Stimulated activated CD4-positive, alpha-beta T cell treated with anti-CD3 and anti-CD28 coated beads, Interleukin-4, amount 100 ng/mL, for 48 hours (primary cell): ENCODE measurements around the gene PTBP3.
A peak's percentile ranks its signal among the peaks of the same experiment; 100 is the strongest.
"Not testable (repeated sequence)": the region's sequence is repeated elsewhere in the genome, so short reads cannot be mapped to it uniquely, and the experiment has no call there.

Experiments used
- DNase-seq, 2 donors: peaks; one replicate each; pipeline ENCODE4 v3.0.0-alpha.2; 2020; ENCODE audit warnings: low read depth in 2 of 2

Gene PTBP3

DNA sequence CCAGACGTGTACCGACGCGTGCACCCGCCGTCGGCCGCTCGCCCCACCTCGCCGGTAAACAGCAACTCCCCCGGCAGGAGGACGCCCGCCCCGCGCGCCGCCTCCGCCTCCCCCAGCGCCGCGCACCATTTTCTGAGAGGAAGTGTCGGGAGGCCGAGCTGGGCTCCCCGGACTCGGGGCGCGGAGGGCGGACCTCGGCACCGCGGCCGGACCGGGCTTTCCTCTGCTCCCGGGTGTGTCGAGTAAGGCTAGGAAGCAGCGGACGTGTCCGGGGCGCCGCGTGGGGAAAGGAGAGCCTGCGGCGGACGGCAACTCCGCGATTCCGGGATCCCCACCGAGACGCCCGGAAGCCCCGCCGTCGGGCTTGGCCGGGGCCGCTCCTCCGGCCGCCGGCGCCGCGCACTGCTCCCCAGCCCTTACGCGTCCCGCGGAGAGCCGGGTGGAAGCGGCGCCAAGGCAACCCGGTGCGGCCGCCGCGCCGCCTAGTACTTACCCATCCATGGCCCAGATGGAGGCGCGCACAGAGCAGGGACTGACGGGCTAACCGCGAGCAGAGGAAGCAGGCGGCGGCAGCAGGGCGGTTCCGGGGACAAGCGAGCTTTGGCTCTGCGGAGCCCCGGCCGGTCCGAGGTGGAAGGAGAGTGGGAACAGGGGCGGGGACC lies at the start of gene PTBP3:
Gene PTBP3, minus strand, starts transcription at position 643 of the 662 bp plus-strand sequence. CDS start 35,754 bp downstream, outside the sequence.
- peak; percentile 58 to 63 for DNase-seq

- no peak for DNase-seq
These were observed 49.3 kb upstream of the PTBP3 start for GRCh38 chr9:112382501-112383364.

DNA sequence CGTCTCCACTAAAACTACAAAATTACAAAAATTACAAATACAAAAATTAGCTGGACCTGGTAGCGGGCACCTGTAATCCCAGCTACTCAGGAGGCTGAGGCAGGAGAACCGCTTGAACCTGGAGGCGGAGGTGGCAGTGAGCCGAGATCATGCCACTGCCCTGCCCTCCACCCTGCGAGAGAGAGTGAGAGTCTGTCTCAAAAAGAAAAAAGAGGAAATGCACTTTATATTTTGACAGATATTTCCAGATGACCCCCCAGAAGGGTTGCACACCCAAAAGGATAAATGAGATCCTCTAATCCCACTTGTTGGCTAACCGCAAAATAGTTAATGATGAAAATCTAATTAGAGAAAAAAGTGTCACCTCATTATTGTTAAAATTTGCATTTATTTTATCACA lies 48.6 kb upstream of the PTBP3 start:
- no peak for DNase-seq

DNA sequence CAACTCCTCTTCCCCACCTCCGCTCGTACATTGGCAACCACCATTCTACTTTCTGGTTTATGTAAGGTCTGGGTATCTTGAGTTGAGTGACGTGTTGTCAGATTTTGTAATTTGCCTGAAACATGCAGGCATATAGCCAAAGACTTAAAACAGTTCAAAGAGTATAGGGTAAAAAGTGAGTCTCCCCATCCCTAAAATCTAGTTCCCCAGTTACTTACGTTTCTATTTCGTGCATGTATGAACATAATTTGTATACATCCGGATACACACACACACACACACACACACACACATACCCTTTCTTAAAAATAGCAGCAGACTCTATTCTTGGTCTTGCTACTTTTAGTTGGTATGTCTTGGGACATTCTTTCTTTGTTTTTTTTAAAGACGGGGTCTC lies 47.4 kb upstream of the PTBP3 start:
- no peak for DNase-seq

GRCh38 chr9:112380102-112380824 lies 46.8 kb upstream of the PTBP3 start, which contains the start of gene HSDL2:
TSS of gene HSDL2 (plus strand) at chr9:112380108. CDS start at chr9:112380164, 56 bp downstream.
- DNase-seq, result peak in 1 of 2 donors; percentile 10

DNA sequence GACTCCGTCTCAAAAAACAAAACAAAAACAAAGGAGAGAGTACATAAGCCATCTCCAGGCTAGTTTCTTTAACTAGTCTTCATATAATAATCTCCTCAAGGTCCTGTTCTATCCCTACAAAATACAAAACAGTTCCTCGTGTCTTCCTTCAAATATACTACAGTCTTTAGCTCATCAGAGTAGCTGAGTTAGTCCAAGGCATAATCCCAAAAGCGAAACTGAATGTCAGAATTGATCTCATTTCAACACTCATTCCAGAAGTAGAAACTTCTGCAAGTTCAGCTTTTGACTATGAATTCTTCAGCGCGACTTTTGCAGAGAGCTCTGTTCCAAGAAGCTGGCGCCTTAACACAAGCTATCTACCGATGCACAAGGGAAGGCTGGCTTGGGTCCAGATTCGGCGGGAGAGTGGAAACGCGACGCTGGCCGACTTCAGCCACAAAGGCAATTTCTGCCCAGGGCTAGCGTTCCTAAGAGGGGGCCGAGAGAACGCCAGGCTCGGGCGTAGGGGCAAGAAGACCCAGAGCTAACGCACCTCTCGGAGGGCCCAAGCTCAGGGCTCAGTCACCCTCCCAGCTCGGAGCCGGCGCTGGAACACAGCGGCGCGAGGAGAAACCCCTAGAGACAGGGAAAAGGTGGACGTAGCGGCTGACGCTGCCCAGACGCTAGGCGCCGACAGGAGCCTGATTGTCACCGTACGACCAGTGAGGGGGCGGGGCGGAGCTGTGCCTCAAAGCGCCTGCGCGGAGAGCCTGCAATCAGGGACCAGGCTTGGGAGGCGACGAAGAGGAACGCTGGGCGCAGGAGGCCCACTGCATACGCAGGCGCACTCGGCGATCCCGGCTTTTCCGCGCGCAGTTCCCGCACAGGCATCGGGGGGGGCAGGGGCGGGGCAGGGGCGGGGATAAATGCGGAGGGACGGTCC lies 46.0 kb upstream of the PTBP3 start:
- DNase-seq, result peak; percentile 97 to 99

DNA sequence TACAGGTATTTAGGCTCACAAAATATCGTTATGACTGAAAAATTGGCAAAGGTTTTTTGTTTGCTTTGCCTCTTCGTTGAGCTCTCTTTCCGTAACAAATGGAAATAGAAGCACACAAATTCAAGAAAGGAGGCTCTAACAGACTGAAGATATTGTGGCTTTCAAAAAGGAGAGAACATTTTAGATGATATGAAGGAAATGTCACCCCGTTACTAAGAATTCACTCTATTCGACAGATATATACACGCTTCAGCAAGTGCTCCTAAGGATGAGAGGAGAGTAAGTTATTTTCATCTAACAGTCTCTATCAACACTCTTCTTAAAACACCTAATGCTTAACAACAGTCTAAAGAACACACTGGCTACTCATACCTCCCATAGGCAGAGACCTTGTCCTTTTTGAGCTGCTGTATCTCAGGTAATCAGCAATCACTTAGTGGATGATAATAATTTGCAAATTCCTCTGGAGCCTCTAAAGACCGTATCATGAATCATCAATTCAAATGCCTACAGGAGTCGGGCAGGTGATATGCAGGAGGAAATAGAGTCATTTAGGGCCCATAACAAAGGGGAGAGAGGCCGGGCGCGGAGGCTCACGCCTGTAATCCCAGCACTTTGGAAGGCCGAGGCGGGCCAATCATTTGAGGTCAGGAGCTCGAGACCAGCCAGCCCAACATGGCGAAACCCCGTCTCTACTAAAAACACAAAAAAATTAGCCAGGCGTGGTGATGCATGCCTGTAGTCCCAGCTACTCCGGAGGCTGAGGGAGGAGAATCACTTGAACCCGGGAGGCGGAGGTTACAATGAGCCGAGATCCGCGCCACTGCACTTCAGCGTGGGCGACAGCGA lies 45.1 kb upstream of the PTBP3 start:
- peak; percentile 28 to 36 for DNase-seq

GRCh38 chr9:112377684-112378327 lies 44.4 kb upstream of the PTBP3 start:
- DNase-seq, result no peak

DNA sequence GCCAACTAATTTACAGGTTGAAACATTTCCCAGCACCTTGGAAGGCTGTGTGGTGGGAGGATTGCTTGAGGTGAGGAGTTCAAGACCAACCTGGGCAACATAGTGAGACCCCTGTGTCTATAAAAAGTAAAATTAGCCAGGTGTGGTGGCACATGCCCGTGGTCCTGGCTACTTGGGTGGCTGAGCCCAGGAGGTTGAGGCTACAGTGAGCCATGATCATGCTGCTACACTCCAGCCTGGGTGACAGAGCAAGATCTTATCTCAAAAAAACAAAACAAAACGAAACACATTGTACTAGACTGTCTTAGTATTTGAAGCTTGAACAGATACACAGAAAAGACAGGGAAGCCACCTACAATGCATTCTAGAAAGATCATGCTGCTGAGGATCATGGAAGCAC lies 43.7 kb upstream of the PTBP3 start:
- no peak for DNase-seq

DNA sequence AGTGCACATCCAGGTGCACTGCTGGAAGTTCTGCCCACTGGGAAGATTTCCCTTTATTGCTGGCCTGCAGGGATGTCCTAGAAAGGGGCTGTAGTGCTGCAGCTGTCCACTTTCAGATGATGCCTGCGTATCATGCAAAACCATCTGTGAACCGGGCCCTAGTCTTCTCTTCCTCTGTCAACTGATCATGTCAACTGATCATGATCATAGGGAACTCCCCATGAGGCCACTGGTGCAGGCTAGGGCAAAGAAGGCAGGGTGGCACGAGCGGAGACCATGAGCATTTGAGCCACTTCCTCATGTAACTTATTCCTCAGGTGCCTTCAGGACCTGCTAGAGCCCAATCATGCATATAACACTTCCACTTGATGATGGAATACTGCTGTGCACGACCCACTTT lies 41.9 kb upstream of the PTBP3 start:
- no peak for DNase-seq

DNA sequence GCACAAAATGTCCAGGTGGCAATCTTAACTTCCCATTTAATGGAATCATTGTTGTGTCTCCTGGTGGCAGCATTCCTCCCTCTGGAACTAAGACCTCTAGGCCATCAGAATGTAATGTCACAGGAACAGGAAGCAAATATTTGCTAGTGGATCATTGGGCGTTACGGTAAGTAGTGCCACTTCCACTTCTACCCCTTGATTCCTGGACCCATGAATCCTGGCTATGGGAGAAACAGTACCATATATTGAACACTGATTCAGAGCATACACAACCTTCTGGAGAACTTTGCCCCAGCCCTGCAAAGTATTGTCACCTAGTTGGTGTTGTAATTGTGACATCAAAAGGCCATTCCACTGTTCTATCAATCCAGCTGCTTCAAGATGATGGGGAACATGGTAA lies 40.8 kb upstream of the PTBP3 start:
- DNase-seq, result not testable (repeated sequence)

DNA sequence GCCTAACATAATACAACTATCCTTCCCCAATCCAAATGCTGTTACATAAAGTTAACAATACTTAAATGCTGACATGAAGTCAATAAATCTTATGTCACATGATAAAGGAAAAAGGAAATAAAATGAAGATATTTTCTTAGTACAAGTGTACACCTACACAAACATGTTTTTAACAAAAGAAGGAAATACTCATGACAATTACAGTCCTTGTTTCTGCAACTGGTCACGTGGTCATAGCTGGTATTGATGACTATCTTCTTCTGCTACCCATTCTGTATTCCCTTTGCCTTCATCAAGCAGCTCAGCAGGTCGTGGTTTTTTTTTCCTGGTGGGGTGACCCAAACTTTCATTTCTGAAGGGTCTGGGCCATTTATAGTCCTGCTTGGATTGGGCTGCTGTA lies 40.2 kb upstream of the PTBP3 start:
- DNase-seq, result not testable (repeated sequence)

GRCh38 chr9:112371060-112371459 lies 37.6 kb upstream of the PTBP3 start:
- no peak for DNase-seq

GRCh38 chr9:112369817-112370216 lies 36.4 kb upstream of the PTBP3 start:
- no peak for DNase-seq

DNA sequence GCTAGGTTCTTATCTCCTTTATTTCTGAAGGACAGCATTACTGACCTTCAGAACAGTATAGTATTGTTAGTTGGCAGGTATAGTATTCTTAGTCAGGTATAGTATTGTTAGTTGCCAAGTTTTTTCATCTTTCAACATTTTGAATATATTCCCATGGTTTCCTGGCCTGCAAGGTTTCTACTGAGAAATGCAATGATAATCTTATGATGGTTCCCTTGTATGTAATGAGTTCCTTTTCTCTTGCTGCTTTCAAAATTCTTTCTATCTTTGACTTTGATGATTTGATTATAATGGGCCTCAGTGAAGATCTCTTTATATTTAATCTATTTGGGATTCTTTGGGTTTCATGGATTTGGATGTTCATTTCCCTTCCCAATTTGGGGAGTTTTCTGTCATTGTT lies 34.0 kb upstream of the PTBP3 start:
- DNase-seq, result no peak

- DNase-seq, result no peak
These were observed 33.2 kb upstream of the PTBP3 start for GRCh38 chr9:112366591-112366990.

DNA sequence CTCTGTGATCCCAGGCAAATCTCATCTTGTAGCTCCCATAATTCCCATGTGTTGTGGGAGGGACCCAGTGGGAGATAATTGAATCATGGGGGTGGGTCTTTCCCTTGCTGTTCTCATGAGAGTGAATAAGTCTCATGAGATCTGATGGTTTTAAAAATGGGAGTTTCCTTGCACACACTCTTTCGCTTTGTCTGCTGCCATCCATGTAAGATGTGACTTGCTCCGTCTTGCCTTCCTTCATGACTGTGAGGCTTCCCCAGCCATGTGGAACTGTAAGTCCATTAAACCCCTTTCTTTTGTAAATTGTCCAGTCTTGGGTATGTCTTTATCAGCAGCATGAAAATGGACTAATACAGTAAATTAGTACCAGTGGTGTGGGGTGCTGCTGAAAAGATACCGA lies 31.8 kb upstream of the PTBP3 start:
- not testable (repeated sequence) for DNase-seq

GRCh38 chr9:112364761-112365160 lies 31.3 kb upstream of the PTBP3 start:
- no peak for DNase-seq

- no peak for DNase-seq
These were observed 28.2 kb upstream of the PTBP3 start for GRCh38 chr9:112361601-112362000.
